DND-41 (cell line): ENCODE measurements around the gene RPH3AL.

Experiments
- CTCF ChIP-seq: IDR thresholded peaks from 2 replicates; pipeline ENCODE4 v1.5.1; 2012; ENCODE audit warnings: borderline replicate concordance, low read length, moderate library complexity, mild to moderate bottlenecking; ENCODE audit not compliant: poor library complexity, severe bottlenecking; ENCODE audit errors: extremely low read depth
- EZH2 ChIP-seq: IDR thresholded peaks from 3 replicates; pipeline ENCODE4 v1.6.1; 2012; ENCODE audit warnings: borderline replicate concordance, low read depth, mild to moderate bottlenecking, moderate library complexity, low read length, inconsistent platforms; ENCODE audit not compliant: severe bottlenecking

- TF ChIP-seq CTCF (no peak), EZH2 (no peak)
These were observed 74.4 kb downstream of the RPH3AL start for GRCh38 chr17:278055-278675.
